GM23338 (cell line): Measurements from ENCODE around the gene CHCHD5.

Source experiments
- CREB1 ChIP-seq: fragments of 250-450 bp; sonication (Bioruptor Pico); IDR thresholded peaks from 2 replicates; pipeline ENCODE4 v1.5.0; 2020; ENCODE audit warnings: low read depth, mild to moderate bottlenecking, moderate library complexity
- EZH2 ChIP-seq: fragments of 200-600 bp; sonication (generic); IDR thresholded peaks from one replicate; pipeline ENCODE4 v1.8.0; 2017; ENCODE audit warnings: antibody characterized with exemption, mild to moderate bottlenecking, low read depth; ENCODE audit not compliant: unreplicated experiment
- EZH2phosphoT487 ChIP-seq: fragments of 200-600 bp; sonication (generic); IDR thresholded peaks from one replicate; pipeline ENCODE4 v1.8.1; 2018; ENCODE audit warnings: antibody characterized with exemption; ENCODE audit not compliant: unreplicated experiment
- NANOG ChIP-seq: IDR thresholded peaks from 2 replicates; pipeline ENCODE4 v1.6.1; 2016; ENCODE audit warnings: antibody characterized with exemption, borderline replicate concordance
- POLR2AphosphoS5 ChIP-seq: IDR thresholded peaks from 2 replicates; pipeline ENCODE4 v1.6.1; 2016; ENCODE audit warnings: antibody characterized with exemption, low read depth
- TF ChIP-seq, protein P1 (sequence below), 2 experiments: fragments of 200-600 bp in 1 of 2; sonication (generic) in 1 of 2; conservative IDR thresholded peaks; 2 replicates each; pipeline versions ENCODE4 v1.5.1 to v1.6.1; 2016 to 2017; ENCODE audit warnings: antibody characterized with exemption in 2 of 2, low read depth in 2 of 2, mild to moderate bottlenecking in 2 of 2, moderate library complexity in 1 of 2

DNA sequence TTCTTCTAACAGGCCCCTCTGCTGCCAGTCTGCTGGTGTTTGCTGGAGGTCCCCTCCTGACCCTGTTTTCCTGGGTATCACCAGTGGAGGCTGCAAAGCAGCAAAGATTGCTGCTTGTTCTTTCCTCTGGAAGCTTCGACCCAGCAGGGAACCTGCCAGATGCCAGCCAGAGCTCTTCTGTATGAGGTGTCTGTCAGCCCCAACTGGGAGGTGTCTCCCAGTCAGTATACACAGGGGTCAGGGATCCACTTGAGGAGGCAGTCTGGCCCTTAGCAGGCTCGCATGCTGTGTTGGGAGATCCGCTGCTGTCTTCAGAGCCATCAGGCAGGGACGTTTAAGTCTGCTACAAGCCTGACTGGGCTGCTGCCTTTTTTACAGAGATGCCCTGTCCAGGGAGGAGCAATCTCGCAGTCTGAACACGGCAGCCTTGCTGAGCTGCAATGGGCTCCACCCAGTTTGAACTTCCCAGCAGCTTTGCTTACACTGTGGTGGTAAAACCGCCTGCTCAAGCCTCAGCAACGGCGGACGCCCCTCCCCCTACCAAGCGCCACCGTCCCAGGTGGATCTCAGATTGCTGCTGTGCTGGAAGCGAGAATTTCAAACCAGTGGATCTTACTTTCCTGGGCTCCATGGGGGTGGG, 29.9 kb downstream of the CHCHD5 start:
- TF ChIP-seq EZH2, result no peak
- TF ChIP-seq, protein P1, sequence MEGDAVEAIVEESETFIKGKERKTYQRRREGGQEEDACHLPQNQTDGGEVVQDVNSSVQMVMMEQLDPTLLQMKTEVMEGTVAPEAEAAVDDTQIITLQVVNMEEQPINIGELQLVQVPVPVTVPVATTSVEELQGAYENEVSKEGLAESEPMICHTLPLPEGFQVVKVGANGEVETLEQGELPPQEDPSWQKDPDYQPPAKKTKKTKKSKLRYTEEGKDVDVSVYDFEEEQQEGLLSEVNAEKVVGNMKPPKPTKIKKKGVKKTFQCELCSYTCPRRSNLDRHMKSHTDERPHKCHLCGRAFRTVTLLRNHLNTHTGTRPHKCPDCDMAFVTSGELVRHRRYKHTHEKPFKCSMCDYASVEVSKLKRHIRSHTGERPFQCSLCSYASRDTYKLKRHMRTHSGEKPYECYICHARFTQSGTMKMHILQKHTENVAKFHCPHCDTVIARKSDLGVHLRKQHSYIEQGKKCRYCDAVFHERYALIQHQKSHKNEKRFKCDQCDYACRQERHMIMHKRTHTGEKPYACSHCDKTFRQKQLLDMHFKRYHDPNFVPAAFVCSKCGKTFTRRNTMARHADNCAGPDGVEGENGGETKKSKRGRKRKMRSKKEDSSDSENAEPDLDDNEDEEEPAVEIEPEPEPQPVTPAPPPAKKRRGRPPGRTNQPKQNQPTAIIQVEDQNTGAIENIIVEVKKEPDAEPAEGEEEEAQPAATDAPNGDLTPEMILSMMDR (conservative IDR thresholded peaks at IDR 0.05; ENCODE audit: low read depth in 2 of 2), result no peak
- no peak for TF ChIP-seq POLR2AphosphoS5
- no peak for TF ChIP-seq CREB1 (CRISPR knock-in tag)
- no peak for TF ChIP-seq EZH2phosphoT487
- no peak for TF ChIP-seq NANOG
